ENCODE results near the gene ING5. TPM values are rescaled to one million over a fixed set of nuclear protein-coding genes. Genes with fewer than 3 reads are reported as not detected.

The ING5 gene
- total RNA-seq, 1 experiment from 2014 or later = 45.9 TPM

DNA sequence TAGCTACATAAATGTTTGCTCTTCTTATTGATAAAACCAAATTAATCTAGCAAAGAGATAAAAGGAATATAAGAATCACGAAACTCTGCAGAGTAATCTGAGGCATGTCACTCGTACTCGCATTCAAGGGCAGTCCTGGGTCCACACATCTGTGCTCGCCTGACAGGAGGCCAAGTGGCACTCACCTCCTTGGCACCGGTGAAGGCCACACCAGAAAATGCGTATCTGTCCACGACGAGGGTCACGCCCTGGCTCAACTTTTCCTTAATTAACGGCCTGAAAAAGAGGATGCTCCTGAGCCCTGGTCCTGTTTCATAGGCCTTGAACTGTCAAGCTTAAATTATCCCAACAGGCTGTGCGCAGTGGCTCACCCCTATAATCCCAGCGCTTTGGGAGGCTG lies 21.8 kb upstream of the ING5 start:
- TF ChIP-seq RAD21 (IDR thresholded peaks at IDR 0.05; ENCODE audit: low read depth) (no peak), ZNF274 (IDR thresholded peaks at IDR 0.05; ENCODE audit: low read depth, low read length) (no peak), ELF1 (IDR thresholded peaks at IDR 0.05; ENCODE audit: borderline replicate concordance, low read depth) (no peak), ZFX (IDR thresholded peaks at IDR 0.05) (no peak), POLR2AphosphoS5 (IDR thresholded peaks at IDR 0.05; ENCODE audit: low read depth, low read length) (no peak), EZH2phosphoT487 (IDR thresholded peaks at IDR 0.05; ENCODE audit: borderline replicate concordance) (no peak), SP1 (IDR thresholded peaks at IDR 0.05; ENCODE audit: low read depth) (no peak), ZBTB33 (IDR thresholded peaks at IDR 0.05; ENCODE audit: extremely low read depth, insufficient replicate concordance, low read length) (no peak), EGR1 (IDR thresholded peaks at IDR 0.05; ENCODE audit: low read depth) (no peak), SRF (IDR thresholded peaks at IDR 0.05; ENCODE audit: low read depth) (no peak), YY1 (IDR thresholded peaks at IDR 0.05; ENCODE audit: extremely low read depth, insufficient replicate concordance, low read depth, low read length) (no peak), CTCF (IDR thresholded peaks at IDR 0.05 in 2 of 3, conservative IDR thresholded peaks at IDR 0.05 in 1 of 3; ENCODE audit: borderline replicate concordance in 1 of 3, insufficient read depth in 1 of 3, low read depth in 2 of 3, low read length in 2 of 3) (no peak), FOSL1 (IDR thresholded peaks at IDR 0.05; ENCODE audit: low read depth) (no peak), POLR2A (IDR thresholded peaks at IDR 0.05; ENCODE audit: borderline replicate concordance, extremely low read depth, insufficient read depth, insufficient read length) (no peak), SIN3A (IDR thresholded peaks at IDR 0.05; ENCODE audit: low read depth) (no peak), CBX3 (IDR thresholded peaks at IDR 0.05; ENCODE audit: low read depth) (no peak)
- Histone ChIP-seq H3K9me3 (ENCODE audit: control insufficient read depth in 1 of 2, insufficient read depth in 1 of 2, low read depth in 1 of 2, low read length in 2 of 2) (no peaks in the 10 kb centered on the region), H4K20me1 (ENCODE audit: insufficient read depth) (no peaks in the 10 kb centered on the region), H3K4me1 (ENCODE audit: control insufficient read depth in 1 of 2, insufficient read depth in 2 of 2, low read length in 2 of 2) (no peaks in the 10 kb centered on the region), H3K36me3 (ENCODE audit: control insufficient read depth in 1 of 2, insufficient read depth in 2 of 2, low read length in 2 of 2) (peaks cover 47 to 57% of the 10 kb centered on the region in 2 experiments), H3K4me2 (ENCODE audit: low read length) (no peak overlapping the region), H3K79me2 (ENCODE audit: insufficient read depth, low read length) (peaks cover 51% of the 10 kb centered on the region), H3K9ac (ENCODE audit: low read length) (no peak overlapping the region), H3K9me2 (ENCODE audit: insufficient read depth) (no peaks in the 10 kb centered on the region), H3K27ac (ENCODE audit: low read depth, low read length) (no peak overlapping the region), H2AFZ (ENCODE audit: low read depth, low read length, poor library complexity, severe bottlenecking) (no peak overlapping the region), H3K27me3 (ENCODE audit: insufficient read depth, low read length) (no peaks in the 10 kb centered on the region), H3K4me3 (replicated peaks in 1 of 2; ENCODE audit: low read depth in 1 of 2, low read length in 2 of 2) (no peak overlapping the region)
- POLR2A ChIA-PET = no interaction called here
- no TSS peak for BruUV-seq (replicated peaks)
- ATAC-seq (no peak), DNase-seq (ENCODE audit: low read depth, low spot score) (no peak)
- CTCF ChIA-PET = no interaction called here
- RAD21 ChIA-PET (ENCODE audit: low non-redundant PET in 1 of 2, low total read pairs in 2 of 2, uncharacterized antibody in 2 of 2, unreplicated experiment in 2 of 2) = no interaction called here
- intact Hi-C loops (cut with micrococcal nuclease) = no loop called here
